ENCODE measurements around the gene IQSEC1. TPM values are rescaled to one million over a fixed set of nuclear protein-coding genes. Genes with fewer than 3 reads are reported as not detected.

The IQSEC1 gene
- total and polyA plus RNA-seq, 9 of the 15 experiments (the other 6 are each of a cell fraction or from before 2014, with no cell fraction given) = 0.56 to 39.0 (median 6.8) TPM

DNA sequence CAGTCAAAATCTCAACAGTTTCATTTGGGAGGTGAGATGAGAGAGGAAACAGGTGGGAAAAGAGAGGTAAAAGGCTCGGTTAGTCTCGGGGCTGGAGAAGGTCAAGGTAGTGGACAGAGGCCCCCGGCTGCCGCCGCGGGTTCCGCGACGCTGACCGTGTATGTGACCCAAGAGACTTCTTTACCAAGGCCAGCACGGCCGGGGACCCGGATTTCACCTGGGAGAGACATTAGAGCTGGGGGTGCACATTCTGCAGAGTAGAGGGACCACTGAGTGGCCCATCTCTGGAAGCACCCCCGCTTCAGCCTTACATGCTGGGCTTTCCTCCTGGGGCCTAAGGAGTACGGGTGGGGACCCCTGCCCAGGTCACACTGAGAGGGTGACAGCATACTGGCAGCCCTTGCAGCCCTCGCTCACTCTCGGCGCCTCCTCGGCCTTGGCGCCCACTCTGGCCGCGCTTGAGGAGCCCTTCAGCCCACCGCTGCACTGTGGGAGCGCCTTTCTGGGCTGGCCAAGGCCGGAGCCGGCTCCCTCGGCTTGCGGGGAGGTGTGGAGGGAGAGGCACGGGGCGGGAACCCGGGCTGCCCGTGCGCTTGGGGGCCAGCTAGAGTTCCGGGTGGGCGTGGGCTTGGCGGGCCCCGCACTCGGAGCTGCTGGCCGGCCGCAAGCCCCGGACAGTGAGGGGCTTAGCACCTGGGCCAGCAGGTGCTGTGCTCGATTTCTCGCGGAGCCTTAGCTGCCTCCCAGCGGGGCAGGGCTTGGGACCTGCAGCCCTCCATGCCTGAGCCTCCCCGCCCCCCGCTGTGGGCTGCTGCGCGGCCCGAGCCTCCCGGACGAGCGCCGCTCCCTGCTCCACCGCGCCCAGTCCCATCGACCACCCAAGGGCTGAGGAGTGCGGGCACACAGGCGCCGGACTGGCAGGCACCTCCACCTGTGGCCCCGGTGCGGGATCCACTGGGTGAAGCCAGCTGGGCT lies 190.6 kb downstream of the IQSEC1 start:
- WGBS (ENCODE audit: insufficient coverage, low coverage, missing lambda C conversion rate) = 94% methylated on average over 44 of the region's 62 CpGs
- CTCF ChIA-PET (ENCODE audit: low intra/inter-chr PET ratio) = no interaction called here
- no TSS peak for BruUV-seq (replicated peaks)

More for the DNA sequence above, 190.6 kb downstream of the IQSEC1 start:
- Histone ChIP-seq H3K9ac (ENCODE audit: insufficient read depth in 1 of 2, low read depth in 2 of 2, low read length in 2 of 2) (no peak overlapping the region), H2AFZ (ENCODE audit: low read depth, low read length) (0 out of 2 replicates have a peak overlapping the region, but pooled peaks have one; percentile 83), H4K20me1 (replicated peaks; ENCODE audit: control insufficient read depth, insufficient read depth, low read length) (no peaks in the 10 kb centered on the region), H3K4me2 (ENCODE audit: insufficient read depth, low read length) (no peak overlapping the region), H3K4me3 (no peak overlapping the region), H3K27ac (ENCODE audit: extremely low read depth, low read depth, low read length) (no peak overlapping the region), H3K79me2 (ENCODE audit: control insufficient read depth, insufficient read depth, low read length) (no peaks in the 10 kb centered on the region), H3K9me3 (replicated peaks; ENCODE audit: control insufficient read depth, insufficient read depth, low read depth, low read length) (0 out of 2 replicates have a peak, but pooled peaks cover 3% of the 10 kb centered on the region), H3K4me1 (replicated peaks in 1 of 2; ENCODE audit: control insufficient read depth in 2 of 2, insufficient read depth in 2 of 2, low read length in 2 of 2) (peaks cover 46 to 73% of the 10 kb centered on the region in 2 experiments), H3K27me3 (ENCODE audit: control insufficient read depth in 2 of 2, insufficient read depth in 2 of 2, low read length in 2 of 2) (no peaks in the 10 kb centered on the region), H3K9me1 (ENCODE audit: control insufficient read depth, insufficient read depth, low read length) (no peaks in the 10 kb centered on the region), H3K36me3 (ENCODE audit: control insufficient read depth, insufficient read depth, low read length) (no peaks in the 10 kb centered on the region)
- FAIRE-seq (no peak), DNase-seq (ENCODE audit: extremely low read depth in 1 of 4, low spot score in 3 of 4) (no peak), ATAC-seq (no peak)
- intact Hi-C loops (cut with micrococcal nuclease) = no loop called here
- in situ Hi-C loops (cut with MboI) = loop anchor here (25.0 kb wide), 1 partner anchor 745 kb away; no protein-coding TSS in a partner anchor
- POLR2A ChIA-PET = interaction anchor here (0.7 to 0.8 kb wide), 2 partner anchors 11 to 49 kb away, joined by 3 read pairs; no protein-coding TSS in a partner anchor
- TF ChIP-seq TRIM24 (IDR thresholded peaks at IDR 0.05) = no peak
- TF ChIP-seq, protein P1, sequence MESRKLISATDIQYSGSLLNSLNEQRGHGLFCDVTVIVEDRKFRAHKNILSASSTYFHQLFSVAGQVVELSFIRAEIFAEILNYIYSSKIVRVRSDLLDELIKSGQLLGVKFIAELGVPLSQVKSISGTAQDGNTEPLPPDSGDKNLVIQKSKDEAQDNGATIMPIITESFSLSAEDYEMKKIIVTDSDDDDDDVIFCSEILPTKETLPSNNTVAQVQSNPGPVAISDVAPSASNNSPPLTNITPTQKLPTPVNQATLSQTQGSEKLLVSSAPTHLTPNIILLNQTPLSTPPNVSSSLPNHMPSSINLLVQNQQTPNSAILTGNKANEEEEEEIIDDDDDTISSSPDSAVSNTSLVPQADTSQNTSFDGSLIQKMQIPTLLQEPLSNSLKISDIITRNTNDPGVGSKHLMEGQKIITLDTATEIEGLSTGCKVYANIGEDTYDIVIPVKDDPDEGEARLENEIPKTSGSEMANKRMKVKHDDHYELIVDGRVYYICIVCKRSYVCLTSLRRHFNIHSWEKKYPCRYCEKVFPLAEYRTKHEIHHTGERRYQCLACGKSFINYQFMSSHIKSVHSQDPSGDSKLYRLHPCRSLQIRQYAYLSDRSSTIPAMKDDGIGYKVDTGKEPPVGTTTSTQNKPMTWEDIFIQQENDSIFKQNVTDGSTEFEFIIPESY (CRISPR knock-in tag; IDR thresholded peaks at IDR 0.05) = peak; percentile 32; the same call in 1 of the 2 replicates
